ENCODE measurements around the gene OPCML. TPM values are rescaled to one million over a fixed set of nuclear protein-coding genes. Genes with fewer than 3 reads are reported as not detected.

The OPCML gene
- total RNA-seq, 1 donor, result under 0.01 TPM

DNA sequence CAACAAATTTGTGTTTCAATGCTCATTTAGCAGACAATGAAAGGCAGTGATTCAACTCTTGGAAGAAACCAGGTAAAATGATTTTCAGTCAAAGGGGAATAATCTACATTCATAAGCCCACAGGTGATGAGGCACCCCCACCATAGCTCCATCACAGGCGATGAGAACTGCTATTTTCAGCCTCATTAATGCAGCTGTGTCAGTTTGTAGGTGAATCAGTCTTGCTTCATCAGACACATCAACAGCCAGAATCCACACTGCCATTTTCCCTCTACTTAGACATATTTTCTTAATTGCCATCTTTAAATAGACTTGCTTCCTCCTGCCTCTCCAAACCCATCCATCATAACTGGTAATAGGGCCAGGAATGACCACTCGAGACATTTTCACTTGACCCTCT is 701.0 kb downstream of the OPCML start:
- no peaks in the 10 kb centered on the region for H3K9me3 ChIP-seq (ENCODE audit: low read depth, low read length)
- H3K4me1 ChIP-seq (ENCODE audit: insufficient read depth, low read length), result no peaks in the 10 kb centered on the region
- H3K27me3 ChIP-seq (ENCODE audit: insufficient read depth, low read length), result no peaks in the 10 kb centered on the region
- no peak overlapping the region for H3K4me3 ChIP-seq (ENCODE audit: low read length)

DNA sequence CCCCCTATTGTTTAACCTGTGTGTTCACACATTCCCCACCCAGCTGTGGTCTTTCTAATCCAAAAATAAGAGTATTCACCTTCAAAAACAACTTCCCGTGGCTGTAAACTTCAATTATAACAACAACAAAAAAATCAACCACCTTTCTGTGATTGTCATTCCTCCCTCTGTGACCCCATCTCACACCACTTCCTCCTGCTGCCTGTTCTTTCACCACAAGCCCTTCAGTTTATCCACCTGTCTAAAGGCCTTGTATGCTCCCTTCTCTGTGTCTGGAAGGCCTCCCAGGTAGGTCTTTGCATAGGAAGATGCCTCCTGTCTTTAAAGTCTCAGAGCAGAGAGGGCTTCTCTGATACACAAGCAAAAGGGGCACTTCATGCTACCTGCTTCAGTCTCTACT is 707.7 kb downstream of the OPCML start:
- H3K9me3 ChIP-seq (ENCODE audit: low read depth, low read length), result no peaks in the 10 kb centered on the region
- H3K4me1 ChIP-seq (ENCODE audit: insufficient read depth, low read length), result no peaks in the 10 kb centered on the region
- no peaks in the 10 kb centered on the region for H3K27me3 ChIP-seq (ENCODE audit: insufficient read depth, low read length)
- no peak overlapping the region for H3K4me3 ChIP-seq (ENCODE audit: low read length)

DNA sequence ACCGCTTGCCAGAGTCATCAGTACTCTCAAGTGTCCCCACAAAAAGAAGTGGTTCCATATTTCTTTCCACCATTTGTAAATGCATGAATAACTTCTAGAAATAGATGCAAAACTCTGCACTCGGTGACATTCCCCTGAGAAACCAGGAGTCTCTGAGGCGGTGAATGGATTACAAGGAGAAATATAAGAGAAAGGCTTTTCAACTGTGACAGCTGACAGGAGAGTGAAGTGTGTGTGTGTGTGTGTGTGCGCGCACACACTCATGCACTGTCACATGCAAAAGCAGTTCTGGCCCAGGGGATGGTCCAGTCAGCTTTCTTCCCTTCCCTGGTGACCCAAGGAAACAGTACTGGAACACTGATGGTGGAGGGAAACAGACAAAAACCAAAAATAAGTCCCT is 710.0 kb downstream of the OPCML start:
- no peak overlapping the region for H3K4me3 ChIP-seq (ENCODE audit: low read length)
- H3K4me1 ChIP-seq (ENCODE audit: insufficient read depth, low read length), result no peaks in the 10 kb centered on the region
- H3K27me3 ChIP-seq (ENCODE audit: insufficient read depth, low read length), result no peaks in the 10 kb centered on the region

DNA sequence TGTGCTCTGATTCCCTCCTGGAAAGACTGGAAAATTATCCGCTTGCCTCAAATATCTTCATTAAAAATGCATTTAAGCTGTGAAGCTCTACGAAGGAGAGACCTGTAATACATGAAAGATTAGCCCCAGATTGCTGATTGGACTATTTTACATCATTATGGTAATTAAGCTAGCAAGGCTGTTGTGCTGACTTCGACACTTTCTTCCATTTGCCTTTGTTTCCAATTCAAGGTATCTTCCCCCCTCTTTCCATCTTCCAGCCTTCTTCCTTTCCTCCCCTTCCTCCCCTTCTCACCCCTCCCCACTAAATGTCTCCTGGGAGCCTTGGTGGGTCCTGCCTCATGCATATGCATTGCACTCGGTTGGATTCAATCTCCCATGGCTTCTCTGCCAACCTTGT is 710.8 kb downstream of the OPCML start:
- H3K9me3 ChIP-seq (ENCODE audit: low read depth, low read length), result no peaks in the 10 kb centered on the region
- no peaks in the 10 kb centered on the region for H3K27me3 ChIP-seq (ENCODE audit: insufficient read depth, low read length)
- no peak overlapping the region for H3K4me3 ChIP-seq (ENCODE audit: low read length)
- no peaks in the 10 kb centered on the region for H3K4me1 ChIP-seq (ENCODE audit: insufficient read depth, low read length)

More for the DNA sequence above, 710.0 kb downstream of the OPCML start:
- H3K9me3 ChIP-seq (ENCODE audit: low read depth, low read length), result no peaks in the 10 kb centered on the region

DNA sequence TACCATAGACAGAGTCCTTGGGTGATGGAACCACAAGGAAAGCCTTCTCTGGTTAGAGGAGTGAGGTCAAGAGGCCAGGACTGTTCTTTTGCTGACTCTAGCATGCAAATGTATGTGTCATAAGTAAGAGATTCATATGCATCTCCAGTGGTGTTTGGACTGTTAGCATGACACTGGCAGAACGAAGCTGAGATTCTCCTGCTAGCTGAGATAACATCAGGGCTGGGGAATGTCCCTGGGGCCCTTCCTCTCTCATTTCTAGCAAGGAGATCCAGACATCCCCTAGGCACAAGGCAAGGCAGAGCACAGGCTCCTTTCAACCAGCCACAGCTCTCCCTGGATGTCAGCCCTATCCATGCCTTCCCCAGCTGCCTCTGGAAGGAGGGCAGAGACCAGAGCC is 711.3 kb downstream of the OPCML start:
- Histone ChIP-seq H3K4me3 (ENCODE audit: low read length) (no peak overlapping the region), H3K9me3 (ENCODE audit: low read depth, low read length) (no peaks in the 10 kb centered on the region), H3K27me3 (ENCODE audit: insufficient read depth, low read length) (no peaks in the 10 kb centered on the region), H3K4me1 (ENCODE audit: insufficient read depth, low read length) (no peaks in the 10 kb centered on the region)

DNA sequence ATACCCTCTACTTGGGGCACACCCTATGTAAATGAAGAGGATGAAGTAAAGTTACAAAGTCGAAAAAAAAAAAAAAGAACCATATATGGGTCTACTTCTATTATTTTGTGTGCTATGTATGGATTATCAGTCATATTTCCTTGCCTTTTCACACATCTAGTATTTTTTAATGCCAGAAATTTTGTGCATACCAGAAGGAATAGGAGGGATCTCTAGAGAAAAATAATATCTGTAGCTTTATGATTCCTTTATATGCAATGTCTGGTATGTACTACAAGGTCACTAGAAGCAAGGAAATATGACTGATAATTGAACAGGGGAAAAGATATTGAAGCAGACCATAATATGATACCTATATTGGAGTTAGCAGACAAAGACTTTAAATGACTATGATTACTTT is 713.4 kb downstream of the OPCML start:
- H3K27me3 ChIP-seq (ENCODE audit: insufficient read depth, low read length), result no peaks in the 10 kb centered on the region
- H3K9me3 ChIP-seq (ENCODE audit: low read depth, low read length), result no peaks in the 10 kb centered on the region
- H3K4me3 ChIP-seq (ENCODE audit: low read length), result no peak overlapping the region
- H3K4me1 ChIP-seq (ENCODE audit: insufficient read depth, low read length), result no peaks in the 10 kb centered on the region

DNA sequence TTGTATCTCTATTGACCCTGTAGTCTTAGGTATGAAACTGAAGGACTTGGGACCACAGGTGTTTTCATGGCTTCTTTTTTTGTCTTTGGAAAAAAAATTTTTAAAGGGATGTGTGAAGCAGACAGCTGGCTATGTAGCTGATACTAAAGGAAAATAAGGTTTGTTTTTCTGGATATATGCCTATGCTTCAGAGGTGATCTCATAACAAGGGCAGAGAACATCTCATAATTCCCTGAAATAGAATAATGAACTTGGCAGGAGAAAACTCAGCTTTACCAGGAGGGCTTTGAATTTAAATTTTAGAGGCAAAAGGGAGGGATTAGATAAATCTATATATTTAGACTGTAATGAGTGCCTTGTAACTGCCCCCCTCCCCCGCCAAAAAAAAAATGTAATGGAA is 714.9 kb downstream of the OPCML start:
- H3K27me3 ChIP-seq (ENCODE audit: insufficient read depth, low read length), result no peaks in the 10 kb centered on the region
- H3K9me3 ChIP-seq (ENCODE audit: low read depth, low read length), result no peaks in the 10 kb centered on the region
- H3K4me3 ChIP-seq (ENCODE audit: low read length), result no peak overlapping the region
- no peaks in the 10 kb centered on the region for H3K4me1 ChIP-seq (ENCODE audit: insufficient read depth, low read length)

DNA sequence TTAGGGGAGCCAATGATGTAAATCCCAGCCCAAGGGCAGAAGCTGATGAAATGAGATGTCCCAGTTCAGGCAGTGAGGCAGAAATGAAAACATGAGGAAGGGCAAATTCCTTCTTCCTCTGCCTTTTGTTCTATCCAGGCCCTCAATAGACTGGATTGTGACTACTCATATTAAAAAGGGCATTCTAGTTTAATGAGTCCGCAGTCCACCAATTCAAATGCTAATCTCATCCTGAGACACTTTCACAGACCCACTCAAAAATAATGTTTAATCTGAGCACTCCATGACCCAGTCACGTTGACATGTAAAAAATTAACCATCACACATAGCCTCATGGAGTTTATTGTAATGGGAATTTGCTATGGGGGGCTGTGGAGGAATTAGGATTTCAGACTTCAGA is 717.9 kb downstream of the OPCML start:
- H3K27me3 ChIP-seq (ENCODE audit: insufficient read depth, low read length), result no peaks in the 10 kb centered on the region
- H3K9me3 ChIP-seq (ENCODE audit: low read depth, low read length), result no peaks in the 10 kb centered on the region
- no peak overlapping the region for H3K4me3 ChIP-seq (ENCODE audit: low read length)
- H3K4me1 ChIP-seq (ENCODE audit: insufficient read depth, low read length), result no peaks in the 10 kb centered on the region

DNA sequence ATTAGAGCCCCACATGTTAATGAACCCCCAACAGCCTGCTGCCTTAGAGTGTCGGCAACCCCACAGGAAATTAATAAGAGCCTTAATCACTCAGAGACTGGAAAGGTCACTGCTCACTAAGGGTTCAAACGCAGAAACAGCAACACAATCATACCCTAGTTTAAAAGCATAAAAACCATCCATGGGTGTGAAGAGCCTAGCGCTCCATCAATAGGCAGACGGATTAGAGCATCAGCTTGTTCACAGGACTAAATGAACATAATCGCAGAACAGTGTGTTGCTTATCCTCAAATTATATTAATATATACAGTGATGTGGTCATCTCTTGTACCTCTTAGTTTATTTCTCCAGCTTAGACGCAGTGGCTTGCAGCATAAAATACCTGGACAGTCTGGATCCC is 720.7 kb downstream of the OPCML start:
- no peaks in the 10 kb centered on the region for H3K9me3 ChIP-seq (ENCODE audit: low read depth, low read length)
- no peaks in the 10 kb centered on the region for H3K27me3 ChIP-seq (ENCODE audit: insufficient read depth, low read length)
- no peaks in the 10 kb centered on the region for H3K4me1 ChIP-seq (ENCODE audit: insufficient read depth, low read length)
- H3K4me3 ChIP-seq (ENCODE audit: low read length), result no peak overlapping the region

DNA sequence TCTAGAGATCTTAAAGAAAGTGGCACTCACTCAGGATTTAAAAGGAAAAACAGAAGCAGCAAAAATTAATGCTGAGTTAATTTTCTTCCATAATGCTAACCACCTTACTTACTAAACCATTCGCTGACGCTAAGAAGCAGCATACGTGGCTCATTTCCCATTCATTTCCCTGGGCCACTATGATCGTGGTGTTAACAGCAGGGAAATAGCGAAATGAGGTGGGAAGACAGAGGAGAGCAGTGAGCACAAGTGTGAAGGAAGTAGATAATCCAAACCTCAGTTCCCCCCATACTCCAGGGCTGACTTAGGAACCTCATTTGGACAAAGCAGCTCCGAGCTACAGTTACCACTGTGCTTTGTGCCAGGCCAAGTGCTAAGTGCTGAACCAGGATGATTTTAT is 723.2 kb downstream of the OPCML start:
- Histone ChIP-seq H3K9me3 (ENCODE audit: low read depth, low read length) (no peaks in the 10 kb centered on the region), H3K27me3 (ENCODE audit: insufficient read depth, low read length) (no peaks in the 10 kb centered on the region), H3K4me3 (ENCODE audit: low read length) (no peak overlapping the region), H3K4me1 (ENCODE audit: insufficient read depth, low read length) (no peaks in the 10 kb centered on the region)

DNA sequence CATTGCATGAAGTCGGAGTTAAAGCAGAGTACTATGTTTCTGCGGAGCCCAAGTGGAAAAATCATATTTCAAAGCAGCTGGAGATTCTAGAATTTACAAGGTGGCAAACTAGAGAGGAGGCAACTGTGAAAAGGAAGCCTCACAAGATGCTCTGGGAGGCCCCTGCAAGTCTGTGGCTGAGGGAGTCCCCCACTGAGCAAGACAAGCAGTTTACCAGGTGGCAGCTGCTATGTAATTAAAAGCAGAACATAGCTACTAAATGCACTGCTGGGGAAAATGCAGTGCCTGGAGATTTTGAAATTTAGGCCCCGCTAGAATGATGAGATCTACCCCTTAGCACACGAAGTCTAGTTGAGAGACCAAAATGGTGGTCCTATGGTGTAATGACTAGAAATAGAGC is 728.0 kb downstream of the OPCML start:
- no peaks in the 10 kb centered on the region for H3K27me3 ChIP-seq (ENCODE audit: insufficient read depth, low read length)
- no peaks in the 10 kb centered on the region for H3K4me1 ChIP-seq (ENCODE audit: insufficient read depth, low read length)
- peaks cover 7% of the 10 kb centered on the region for H3K9me3 ChIP-seq (ENCODE audit: low read depth, low read length)
- no peak overlapping the region for H3K4me3 ChIP-seq (ENCODE audit: low read length)

DNA sequence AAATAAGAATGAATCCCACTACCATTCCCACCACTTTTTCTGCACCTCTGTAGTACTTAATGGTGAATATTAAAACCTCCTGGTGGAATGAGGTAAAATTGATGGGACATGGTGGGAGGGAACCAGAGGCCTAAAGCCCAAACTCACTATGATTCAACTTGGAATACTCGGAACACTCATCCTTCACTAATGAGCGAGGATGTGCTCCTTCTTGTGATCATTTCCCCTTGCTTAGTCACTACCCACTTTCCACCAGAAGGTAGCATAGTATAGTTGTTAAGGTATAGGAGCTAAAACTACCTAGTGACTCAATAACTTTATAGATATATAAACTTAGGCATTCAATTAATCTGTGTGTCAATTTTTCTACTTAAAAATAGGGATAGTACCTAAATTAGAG is 728.9 kb downstream of the OPCML start:
- Histone ChIP-seq H3K4me1 (ENCODE audit: insufficient read depth, low read length) (no peaks in the 10 kb centered on the region), H3K27me3 (ENCODE audit: insufficient read depth, low read length) (no peaks in the 10 kb centered on the region), H3K4me3 (ENCODE audit: low read length) (no peak overlapping the region), H3K9me3 (ENCODE audit: low read depth, low read length) (peaks cover 7% of the 10 kb centered on the region)

DNA sequence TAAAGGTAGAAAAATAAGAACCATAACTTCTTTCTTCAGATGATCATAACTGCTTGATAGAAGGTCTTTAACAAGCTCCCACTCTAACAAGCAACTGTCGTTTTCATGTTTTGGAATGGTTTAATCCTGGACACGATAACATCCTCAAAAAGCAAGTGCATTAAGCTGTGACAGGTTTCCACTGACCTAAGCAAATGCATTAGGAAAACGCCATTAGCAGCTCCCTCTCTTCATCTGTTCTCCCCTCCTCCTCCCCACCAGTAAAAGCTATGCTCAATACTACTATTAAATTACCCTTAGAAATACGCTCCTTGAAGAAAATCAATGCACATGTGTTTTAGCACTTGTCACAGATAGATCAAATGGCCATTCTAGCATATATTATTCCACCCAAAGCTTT is 729.4 kb downstream of the OPCML start:
- Histone ChIP-seq H3K27me3 (ENCODE audit: insufficient read depth, low read length) (no peaks in the 10 kb centered on the region), H3K4me3 (ENCODE audit: low read length) (no peak overlapping the region), H3K9me3 (ENCODE audit: low read depth, low read length) (peaks cover 7% of the 10 kb centered on the region), H3K4me1 (ENCODE audit: insufficient read depth, low read length) (no peaks in the 10 kb centered on the region)

DNA sequence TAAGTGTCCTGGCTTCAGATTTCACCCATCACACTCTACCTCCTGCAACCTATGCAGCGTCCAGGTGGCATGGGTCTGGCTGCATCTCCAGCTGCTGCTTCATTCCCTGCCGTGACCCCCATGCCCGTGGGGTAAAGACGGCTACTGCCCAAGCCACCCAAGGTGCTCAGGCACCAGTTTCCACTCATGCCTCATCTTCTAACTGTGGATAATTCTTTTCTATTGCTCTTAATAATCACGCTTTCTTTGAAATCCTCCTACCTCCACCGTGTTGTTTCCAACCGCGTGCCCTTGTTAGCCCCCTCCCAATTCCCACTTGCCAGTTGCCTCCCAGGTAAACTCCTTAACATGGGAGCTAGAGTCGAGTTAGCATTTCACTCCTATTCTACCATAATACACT is 738.5 kb downstream of the OPCML start:
- no peaks in the 10 kb centered on the region for H3K4me1 ChIP-seq (ENCODE audit: insufficient read depth, low read length)
- no peak overlapping the region for H3K4me3 ChIP-seq (ENCODE audit: low read length)
- H3K27me3 ChIP-seq (ENCODE audit: insufficient read depth, low read length), result no peaks in the 10 kb centered on the region
- H3K9me3 ChIP-seq (ENCODE audit: low read depth, low read length), result no peaks in the 10 kb centered on the region

DNA sequence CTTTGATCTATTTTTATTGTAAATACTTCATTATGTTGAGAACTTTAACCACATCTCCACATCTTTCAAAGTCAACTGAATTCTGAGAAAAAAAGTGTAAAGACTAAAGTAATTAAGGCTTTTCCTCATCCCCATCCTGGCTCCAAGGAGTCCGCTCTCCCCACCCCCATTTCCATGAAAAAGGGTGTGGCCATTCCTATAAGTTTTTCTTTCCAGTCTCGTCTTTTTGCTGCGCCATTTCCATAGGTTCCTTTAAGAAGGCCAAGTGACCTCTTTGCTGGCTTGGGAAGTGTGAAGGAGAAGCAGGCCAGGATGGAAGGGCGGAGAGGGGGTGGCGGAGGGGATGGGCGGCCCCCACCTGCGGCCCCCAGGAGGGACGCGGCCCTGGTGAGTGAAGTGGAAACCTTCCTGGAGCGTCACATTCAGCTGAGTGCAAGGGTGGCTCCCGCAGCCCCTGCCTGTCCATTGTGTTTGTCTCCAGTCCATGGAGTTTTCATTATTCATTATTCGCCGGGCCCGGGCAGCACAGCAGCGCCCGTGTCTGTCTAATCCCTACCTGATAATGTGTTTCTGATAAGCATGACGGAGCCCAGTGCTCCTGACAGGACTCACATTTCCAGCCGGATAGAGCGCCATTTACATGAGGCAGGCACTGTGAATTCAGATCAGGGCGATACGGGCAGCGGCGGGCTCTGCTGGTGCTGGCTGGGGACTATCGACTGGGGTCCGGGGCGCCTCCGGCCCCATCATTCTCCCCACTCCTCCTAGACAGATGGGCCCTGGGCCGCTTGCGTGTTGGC is 739.8 kb downstream of the OPCML start:
- H3K9me3 ChIP-seq (ENCODE audit: low read depth, low read length), result no peaks in the 10 kb centered on the region
- H3K4me3 ChIP-seq (ENCODE audit: low read length), result no peak overlapping the region
- H3K27me3 ChIP-seq (ENCODE audit: insufficient read depth, low read length), result no peaks in the 10 kb centered on the region
- no peaks in the 10 kb centered on the region for H3K4me1 ChIP-seq (ENCODE audit: insufficient read depth, low read length)

DNA sequence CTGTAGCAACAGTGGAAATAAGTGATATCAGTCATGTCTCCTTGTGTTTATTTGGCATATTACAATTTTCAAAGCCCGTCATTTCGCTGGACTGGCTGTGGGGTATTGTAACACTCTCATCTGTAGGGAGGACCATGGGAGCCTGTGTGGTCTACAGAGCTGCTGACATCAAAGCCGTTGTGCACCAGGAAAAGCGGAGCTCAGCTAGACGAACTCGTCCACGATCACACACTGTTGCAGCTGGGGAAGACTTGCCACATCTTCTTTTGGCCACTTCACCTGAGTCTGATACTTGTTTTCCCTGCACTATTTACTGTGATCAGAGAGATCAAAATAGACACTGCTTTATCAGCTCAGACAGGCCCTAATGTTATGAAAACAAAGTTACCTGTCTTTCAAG is 741.3 kb downstream of the OPCML start:
- Histone ChIP-seq H3K27me3 (ENCODE audit: insufficient read depth, low read length) (no peaks in the 10 kb centered on the region), H3K9me3 (ENCODE audit: low read depth, low read length) (no peaks in the 10 kb centered on the region), H3K4me3 (ENCODE audit: low read length) (no peak overlapping the region), H3K4me1 (ENCODE audit: insufficient read depth, low read length) (no peaks in the 10 kb centered on the region)
